Ecto neural progenitor cell (in vitro differentiated cells): Measurements from ENCODE around the gene KIAA0513.

Experiments used
- DNase-seq: peaks from one replicate; pipeline ENCODE4 v3.0.0-alpha.2; 2018; ENCODE audit warnings: low spot score

The KIAA0513 gene

DNA sequence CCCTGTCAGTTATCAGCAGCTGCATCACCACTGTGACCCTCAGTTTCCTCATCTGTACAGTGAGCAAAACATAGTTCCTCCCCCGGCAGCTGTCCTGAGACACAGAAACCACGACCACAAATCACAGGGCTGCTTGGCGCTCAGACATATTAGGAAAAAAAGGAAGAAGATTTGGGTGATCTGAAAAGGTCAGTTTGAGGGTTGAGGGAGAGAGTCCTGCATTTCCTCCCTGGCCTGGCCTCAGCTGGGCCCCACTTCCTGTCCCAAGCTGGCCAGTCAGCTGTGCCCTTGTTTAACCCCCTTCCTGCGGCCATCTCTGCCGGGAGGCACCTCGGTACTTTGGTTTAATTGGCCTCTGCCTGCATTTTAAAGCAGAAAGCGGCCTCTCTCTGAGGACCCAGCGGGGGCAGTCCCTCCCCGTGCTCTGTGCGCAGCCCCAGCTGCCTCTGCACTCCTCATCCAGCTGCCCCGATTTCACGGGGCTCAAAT is 108.7 kb downstream of the KIAA0513 start:
- no peak for DNase-seq

DNA sequence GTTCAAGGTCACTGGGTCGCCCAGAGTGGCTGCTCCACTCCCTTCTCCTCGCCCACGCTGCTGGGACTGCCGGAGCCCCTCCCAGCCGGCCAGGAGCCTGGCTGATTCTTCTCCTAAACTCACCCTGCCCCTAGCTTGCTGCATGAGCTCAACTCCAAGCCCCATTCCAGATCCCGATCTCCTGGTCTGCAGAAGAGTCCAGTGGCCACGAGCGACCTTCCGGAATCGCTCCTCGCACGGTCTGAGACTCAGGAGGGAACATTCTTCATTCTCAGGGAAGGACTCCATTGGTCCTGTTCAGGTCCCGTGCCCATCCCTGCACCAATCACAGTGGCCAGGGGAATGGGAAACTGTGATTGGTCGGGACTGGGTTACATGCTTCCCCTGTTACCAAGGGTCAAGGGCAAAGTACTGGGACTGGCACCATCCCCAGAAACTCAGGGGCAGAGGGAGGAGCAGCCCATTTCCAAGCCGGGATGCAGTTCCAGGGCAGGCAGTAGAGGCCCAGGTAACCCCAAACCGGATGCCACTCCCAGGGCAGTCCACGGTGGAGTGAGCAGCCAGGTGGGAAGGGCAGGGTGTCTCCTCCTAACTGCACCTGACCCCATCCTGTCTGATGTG is 109.2 kb downstream of the KIAA0513 start:
- DNase-seq = no peak

DNA sequence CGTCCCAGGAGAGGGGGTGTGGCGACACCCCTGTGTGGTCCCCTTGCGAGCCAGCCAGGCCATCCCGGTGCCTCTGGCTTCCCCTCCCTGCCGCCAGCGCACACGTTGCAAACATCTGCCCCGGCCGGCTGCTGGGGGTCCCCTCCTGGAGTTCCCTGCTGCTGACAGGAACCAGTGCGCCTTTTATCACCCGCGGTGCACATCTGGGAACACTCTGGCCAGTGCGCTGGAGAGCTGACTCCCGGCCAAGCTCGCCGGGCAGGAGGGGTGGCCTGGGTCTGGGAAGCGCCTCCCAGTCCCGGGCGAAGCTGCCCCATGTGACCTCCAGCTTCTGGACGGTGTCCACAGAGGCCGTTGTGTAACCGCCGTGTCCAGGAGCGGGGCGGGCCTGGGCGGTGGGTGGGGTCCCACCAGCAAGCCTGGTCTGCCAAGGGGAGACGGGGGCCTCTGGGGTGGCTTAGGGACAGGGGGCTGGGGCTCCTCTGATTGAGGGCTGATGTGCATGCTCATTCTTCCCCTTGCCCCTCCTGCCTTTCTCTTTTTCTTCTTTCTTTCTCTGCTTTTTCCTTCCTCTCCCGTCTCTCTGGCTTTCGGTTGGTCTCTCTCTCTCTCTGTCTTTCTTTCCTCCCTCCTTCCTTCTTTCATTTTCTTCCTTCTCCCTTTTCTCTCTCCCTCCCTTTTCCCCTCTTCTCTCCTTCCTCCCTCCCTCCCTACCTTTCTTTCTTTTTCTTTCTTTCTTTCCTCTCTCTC is 109.9 kb downstream of the KIAA0513 start:
- no peak for DNase-seq

DNA sequence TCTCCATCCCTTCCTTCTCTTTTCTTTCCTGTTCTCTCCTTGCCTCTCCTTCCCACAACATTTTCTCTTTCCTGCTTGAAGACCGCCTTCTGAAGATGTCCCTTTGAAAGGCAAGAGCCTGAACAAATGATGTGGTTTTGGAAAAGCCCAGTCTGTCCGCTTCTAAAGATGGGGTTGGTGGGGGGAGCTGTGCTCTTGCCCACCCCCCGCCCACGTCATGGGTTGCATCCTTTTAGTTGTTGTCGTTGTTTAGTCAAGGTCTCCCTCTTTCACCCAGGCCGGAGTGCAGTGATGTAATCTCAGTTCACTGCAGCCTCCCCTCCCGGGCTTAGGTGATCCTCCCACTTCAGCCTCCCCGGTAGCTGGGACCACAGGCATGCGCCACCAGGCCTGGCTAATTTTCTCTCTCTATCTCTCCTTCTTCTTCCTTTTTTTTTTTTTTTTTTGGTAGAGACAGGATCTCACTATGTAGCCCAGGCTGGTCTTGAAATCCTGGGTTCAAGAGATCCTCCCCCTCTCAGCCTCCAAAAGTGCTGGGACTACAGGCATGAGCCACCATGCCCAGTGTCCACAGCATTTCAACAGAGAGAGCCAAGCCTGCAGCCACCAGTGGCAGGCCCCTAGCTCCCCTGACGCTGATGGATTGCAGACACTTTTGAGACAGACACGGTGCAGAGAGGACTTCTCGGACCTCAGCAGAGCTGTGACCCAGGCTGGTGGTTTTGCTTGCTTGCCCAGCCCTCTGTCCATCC is 110.7 kb downstream of the KIAA0513 start:
- DNase-seq = no peak

DNA sequence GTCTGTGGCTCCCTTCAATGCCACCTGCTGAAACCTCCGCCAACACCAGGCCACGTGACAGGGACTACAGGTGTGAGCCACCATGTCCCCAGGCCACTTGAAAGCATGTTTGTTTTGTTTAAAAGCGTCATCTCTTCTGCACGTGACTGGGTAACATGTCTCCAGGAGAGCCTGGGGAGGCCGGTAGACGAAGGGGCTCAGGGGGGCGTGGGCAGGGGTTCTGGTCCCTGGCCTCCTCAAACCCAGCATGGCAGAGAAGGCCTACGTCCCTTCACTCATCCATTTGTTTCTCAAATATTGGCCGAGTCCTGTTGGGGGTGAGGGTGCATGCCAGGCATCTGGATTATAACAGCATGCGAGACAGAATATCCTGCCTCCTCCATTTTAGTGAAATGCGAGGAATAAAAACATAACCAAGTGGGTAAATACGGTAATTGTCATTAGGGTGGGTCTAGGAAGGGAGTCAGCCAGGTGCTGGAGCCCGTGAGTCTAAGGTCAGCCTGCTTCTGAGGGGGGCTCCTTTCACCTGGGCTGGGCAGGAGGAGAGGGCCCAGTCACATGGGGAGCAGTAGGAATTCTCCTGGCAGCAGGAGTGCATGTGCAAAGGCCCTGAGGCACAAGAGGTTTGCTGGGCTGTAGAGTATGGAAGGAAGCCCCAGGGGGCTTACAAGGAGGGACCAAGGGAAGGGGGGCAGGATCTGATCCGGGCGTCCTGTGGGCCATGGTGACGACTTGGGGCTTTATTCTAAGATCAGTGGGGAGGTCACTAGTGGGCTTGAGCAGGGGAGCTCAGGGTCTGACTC is 111.4 kb downstream of the KIAA0513 start:
- no peak for DNase-seq

DNA sequence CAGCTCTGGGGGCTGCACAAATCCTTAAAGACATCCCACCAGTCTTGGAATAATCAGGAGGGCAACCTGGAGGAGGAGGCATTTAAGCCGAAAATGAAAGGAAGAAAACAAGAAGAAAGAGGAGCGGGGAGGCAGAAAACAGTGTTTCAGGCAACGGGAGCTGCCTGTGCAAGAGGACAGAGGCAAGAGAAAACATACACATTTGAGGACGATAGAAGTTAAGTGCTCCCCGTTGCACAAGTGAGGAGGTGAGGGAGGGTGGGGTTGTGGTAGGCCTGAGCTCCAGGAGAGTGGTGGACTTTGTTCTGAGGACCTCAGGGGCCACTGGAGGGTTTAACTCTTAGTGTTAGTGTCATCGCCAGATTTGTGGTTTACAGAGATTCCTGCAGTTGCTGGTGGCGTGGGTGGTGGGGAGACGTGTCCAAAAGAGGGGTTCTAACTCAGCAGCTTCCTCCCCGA is 112.3 kb downstream of the KIAA0513 start:
- no peak for DNase-seq

DNA sequence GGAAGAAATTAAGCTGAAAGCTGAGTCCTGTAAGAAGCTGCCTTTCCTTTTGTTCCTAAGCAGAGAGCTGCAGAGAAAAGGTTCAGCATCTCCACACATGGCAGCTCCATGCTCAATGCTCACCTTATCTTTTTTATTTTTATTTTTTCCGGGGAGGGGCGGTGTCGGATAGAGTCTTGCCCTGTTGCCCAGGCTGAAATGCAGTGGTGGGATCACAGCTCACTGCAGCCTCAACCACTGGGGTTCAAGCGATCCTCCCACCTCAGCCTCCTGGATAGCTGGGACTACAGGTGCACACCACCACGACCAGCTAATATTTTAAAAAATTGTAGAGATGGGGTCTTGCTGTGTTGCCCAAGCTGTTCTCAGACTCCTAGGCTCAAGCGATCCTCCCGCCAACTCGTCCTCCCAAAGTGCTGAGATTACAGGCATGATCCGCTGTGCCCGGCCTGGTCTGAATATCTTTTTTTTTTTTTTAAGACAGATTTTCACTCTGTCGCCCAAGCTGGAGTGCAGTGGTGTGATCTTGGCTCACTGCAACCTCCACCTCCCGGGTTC is 112.9 kb downstream of the KIAA0513 start:
- DNase-seq = no peak

DNA sequence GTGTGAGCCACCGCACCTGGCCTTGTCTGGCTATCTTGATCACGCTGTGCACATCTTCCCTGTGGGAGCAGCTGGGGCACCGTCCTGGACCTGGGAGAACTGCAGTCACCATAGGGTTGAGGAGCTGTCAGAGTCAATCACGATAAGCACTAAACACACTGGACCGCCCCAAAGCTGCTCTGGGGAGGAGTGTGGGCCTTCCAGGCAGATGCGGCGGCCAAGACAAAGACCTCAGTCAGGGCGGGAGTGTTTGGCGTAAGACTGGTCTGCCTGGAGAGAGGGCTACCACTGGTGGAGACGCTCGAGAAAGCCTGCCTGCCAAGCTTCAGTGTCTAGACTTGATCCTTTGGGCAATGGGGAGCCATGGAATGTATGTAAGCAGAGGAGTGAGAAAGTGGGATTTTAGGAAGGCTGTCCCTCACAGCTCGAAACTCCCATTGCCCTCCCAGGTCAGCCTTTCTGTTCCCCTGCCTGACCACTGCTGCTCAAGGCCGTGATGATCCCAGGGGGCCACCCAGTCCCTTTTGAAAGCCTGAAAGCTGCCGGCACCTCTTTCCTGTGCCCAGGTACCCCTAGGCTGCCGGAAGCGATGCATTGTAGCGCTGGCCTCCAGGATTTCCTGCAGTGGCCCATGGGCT is 114.0 kb downstream of the KIAA0513 start:
- no peak for DNase-seq

DNA sequence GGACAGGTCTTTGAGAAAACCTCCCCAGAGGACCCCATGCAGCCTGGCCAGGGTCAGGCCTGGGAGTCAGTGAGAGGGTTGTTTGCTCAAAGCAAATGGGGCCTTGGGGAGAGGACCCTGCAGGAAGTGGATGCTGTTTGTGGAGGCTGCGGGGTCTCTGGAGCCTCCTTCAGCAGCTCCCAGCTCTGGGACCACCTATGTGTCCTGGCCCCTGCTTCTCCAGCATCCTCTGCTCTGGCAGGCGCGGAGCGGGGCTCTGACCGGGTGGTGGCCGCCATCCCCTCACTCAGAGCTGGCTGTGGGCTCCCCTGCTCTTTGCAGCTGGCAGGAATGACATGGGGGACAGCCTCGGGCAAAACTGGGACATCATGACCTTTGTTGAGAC is 114.5 kb downstream of the KIAA0513 start:
- no peak for DNase-seq

DNA sequence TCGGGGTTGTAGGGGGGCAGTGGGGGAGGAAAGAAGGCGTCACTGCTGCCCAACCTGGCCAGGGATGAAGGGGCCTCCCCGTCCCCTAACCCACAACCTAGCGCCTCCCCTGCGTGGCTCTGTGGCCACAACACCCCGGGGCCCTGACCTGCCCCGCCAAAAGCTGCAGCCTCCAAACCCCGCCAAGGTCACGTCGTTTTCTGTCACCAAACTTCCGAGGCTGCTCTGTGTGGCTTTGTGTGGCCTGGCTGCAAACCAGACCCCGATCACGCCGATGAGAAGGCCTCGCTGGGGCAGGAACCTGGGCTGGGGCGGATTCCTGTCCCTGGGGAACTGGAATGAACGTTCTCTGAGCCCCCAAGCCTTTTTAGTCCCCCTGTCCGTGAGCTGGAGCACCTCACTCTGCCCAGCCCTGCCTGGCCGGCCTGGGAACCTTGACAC is 115.2 kb downstream of the KIAA0513 start:
- no peak for DNase-seq
